MCF 10A (cell line): Measurements from ENCODE around the gene COQ8A. TPM values are rescaled to one million over a fixed set of nuclear protein-coding genes. Genes with fewer than 3 reads are reported as not detected.
"Not testable (repeated sequence)": the region's sequence is repeated elsewhere in the genome, so short reads cannot be mapped to it uniquely, and the experiment has no call there.

ENCODE experiments used
- BruUV-seq: library from RNA; stranded (reverse); fragments of 400-500 nt; replicated peaks from 2 replicates; lab custom pipeline; 2021; lab: Mats Ljungman, UMichigan
- CTCF ChIA-PET: fragments of 300-600 bp; sonication (Branson Sonifier 250); formaldehyde crosslinking; extraction: SDS; loops from one replicate; lab custom pipeline; 2021; ENCODE audit warnings: antibody characterized with exemption, inconsistent platforms; lab: Yijun Ruan, JAX
- POLR2A ChIA-PET: fragments of 300-600, 350-650 bp; sonication (Branson Sonifier 250); formaldehyde crosslinking; extraction: SDS; loops from one replicate; lab custom pipeline; 2020; ENCODE audit warnings: antibody characterized with exemption, inconsistent platforms; lab: Yijun Ruan, JAX
- DNase-seq: peaks from one replicate; pipeline ENCODE4 v3.0.0-alpha.2; 2018; ENCODE audit not compliant: unreplicated experiment
- H3K27ac Mint-ChIP-seq: one replicate; pipeline ENCODE4 v1.8.0; 2022; ENCODE audit warnings: mild to moderate bottlenecking, low read depth, mixed read lengths; ENCODE audit not compliant: unreplicated experiment
- H3K27me3 Mint-ChIP-seq: one replicate; pipeline ENCODE4 v1.8.0; 2022; ENCODE audit warnings: mixed read lengths; ENCODE audit not compliant: insufficient read depth, unreplicated experiment
- H3K36me3 Mint-ChIP-seq: one replicate; pipeline ENCODE4 v1.8.0; 2022; ENCODE audit warnings: mild to moderate bottlenecking, moderate library complexity, mixed read lengths; ENCODE audit not compliant: insufficient read depth, unreplicated experiment
- H3K4me1 Mint-ChIP-seq: one replicate; pipeline ENCODE4 v1.8.0; 2022; ENCODE audit warnings: mixed read lengths; ENCODE audit not compliant: insufficient read depth, unreplicated experiment
- H3K4me3 Mint-ChIP-seq: one replicate; pipeline ENCODE4 v1.8.0; 2022; ENCODE audit warnings: mild to moderate bottlenecking, moderate library complexity, mixed read lengths; ENCODE audit not compliant: unreplicated experiment
- H3K9me3 Mint-ChIP-seq: one replicate; pipeline ENCODE4 v1.8.0; 2022; ENCODE audit warnings: mixed read lengths; ENCODE audit not compliant: unreplicated experiment
- CTCF ChIP-seq: fragments of 200-600 bp; IDR thresholded peaks from one replicate; pipeline ENCODE4 v1.8.0; 2022; ENCODE audit warnings: antibody characterized with exemption, mild to moderate bottlenecking; ENCODE audit not compliant: unreplicated experiment
- intact Hi-C: fragments of 100-400 bp; cut with micrococcal nuclease; formaldehyde crosslinking; loops from 2 replicates; pipeline ENCODE4 v1.14.1; 2022
- total RNA-seq: library from RNA; stranded (reverse); gene quantifications from 2 replicates; pipeline ENCODE4 v1.2.3, GENCODE V29; 2022

Gene COQ8A
- total RNA-seq, 1 experiment from 2014 or later: 26.4 TPM

GRCh38 chr1:226919995-226920394 is 20.1 kb upstream of the COQ8A start:
- no peak for TF ChIP-seq CTCF
- ChIA-PET CTCF (interaction anchor here (0.6 to 1.5 kb wide), 3 partner anchors 25 to 511 kb away, joined by 3 to 6 read pairs (median 5); no protein-coding TSS in a partner anchor), POLR2A (interaction anchor here (0.7 to 7.0 kb wide), 3 partner anchors 19 to 223 kb away, joined by 3 to 47 read pairs (median 3); partner anchors contain the start of gene COQ8A)
- intact Hi-C loops: no loop called here
- no peaks in the 10 kb centered on the region for H3K36me3 Mint-ChIP-seq
- no peak for DNase-seq
- no peak overlapping the region for H3K27ac Mint-ChIP-seq
- H3K27me3 Mint-ChIP-seq: no peaks in the 10 kb centered on the region
- no peaks in the 10 kb centered on the region for H3K9me3 Mint-ChIP-seq
- H3K4me1 Mint-ChIP-seq: no peaks in the 10 kb centered on the region
- no TSS peak for BruUV-seq
- no peak overlapping the region for H3K4me3 Mint-ChIP-seq

GRCh38 chr1:226920446-226920894 is 19.6 kb upstream of the COQ8A start:
- POLR2A ChIA-PET: interaction anchor here (0.7 to 7.0 kb wide), 2 partner anchors 19 to 224 kb away, joined by 3 to 47 read pairs; partner anchors contain the start of gene COQ8A
- H3K9me3 Mint-ChIP-seq: no peaks in the 10 kb centered on the region
- no peaks in the 10 kb centered on the region for H3K27me3 Mint-ChIP-seq
- no peak for TF ChIP-seq CTCF
- no peak overlapping the region for H3K4me3 Mint-ChIP-seq
- no TSS peak for BruUV-seq
- no peaks in the 10 kb centered on the region for H3K36me3 Mint-ChIP-seq
- intact Hi-C loops: no loop called here
- no peaks in the 10 kb centered on the region for H3K4me1 Mint-ChIP-seq
- CTCF ChIA-PET: interaction anchor here (0.6 kb wide), 2 partner anchors 512 to 533 kb away, joined by 3 to 5 read pairs; no protein-coding TSS in a partner anchor
- DNase-seq: no peak
- no peak overlapping the region for H3K27ac Mint-ChIP-seq

GRCh38 chr1:226921504-226921903 is 18.6 kb upstream of the COQ8A start:
- no peaks in the 10 kb centered on the region for H3K4me1 Mint-ChIP-seq
- H3K36me3 Mint-ChIP-seq: no peaks in the 10 kb centered on the region

GRCh38 chr1:226929260-226930111 is 10.6 kb upstream of the COQ8A start:
- H3K4me3 Mint-ChIP-seq, DNase-seq, H3K4me1 Mint-ChIP-seq, H3K27me3 Mint-ChIP-seq, H3K9me3 Mint-ChIP-seq, H3K27ac Mint-ChIP-seq, CTCF ChIA-PET, intact Hi-C loops, BruUV-seq, H3K36me3 Mint-ChIP-seq: not testable (repeated sequence)
- POLR2A ChIA-PET: interaction anchor here (2.0 kb wide), 1 partner anchor 10 kb away, joined by 17 read pairs; the partner anchor contains the start of gene COQ8A

More at GRCh38 chr1:226921504-226921903, 18.6 kb upstream of the COQ8A start:
- H3K27me3 Mint-ChIP-seq: no peaks in the 10 kb centered on the region
- CTCF ChIA-PET: interaction anchor here (0.5 to 0.7 kb wide), 5 partner anchors 16 to 481 kb away, joined by 3 to 4 read pairs (median 3); no protein-coding TSS in a partner anchor
- intact Hi-C loops: no loop called here
- no peak for DNase-seq
- no peak overlapping the region for H3K4me3 Mint-ChIP-seq
- peaks cover 3% of the 10 kb centered on the region for H3K9me3 Mint-ChIP-seq
- POLR2A ChIA-PET: interaction anchor here (0.7 to 7.0 kb wide), 4 partner anchors 10 to 225 kb away, joined by 3 to 47 read pairs (median 3); partner anchors contain the start of gene COQ8A
- no peak overlapping the region for H3K27ac Mint-ChIP-seq
- no TSS peak for BruUV-seq
- no peak for TF ChIP-seq CTCF
